Hindlimb muscle (tissue), 1 donor: Measurements from ENCODE around the gene NNMT. TPM values are rescaled to one million over a fixed set of nuclear protein-coding genes. Genes with fewer than 3 reads are reported as not detected.

Experiments
- DNase-seq: peaks from one replicate; pipeline ENCODE4 v3.0.0-alpha.2; 2013
- polyA plus RNA-seq: library from polyadenylated mRNA; unstranded; fragments of 120-200 nt; gene quantifications from one replicate; pipeline ENCODE4 v1.2.1, GENCODE V29; 2013; ENCODE audit not compliant: insufficient read length

The NNMT gene
- polyA plus RNA-seq, 1 donor = 78.2 TPM

- no peak for DNase-seq
Observed at GRCh38 chr11:114285599-114285998, 10.6 kb upstream of the NNMT start.

GRCh38 chr11:114286229-114286628 lies 10.0 kb upstream of the NNMT start:
- DNase-seq = no peak

GRCh38 chr11:114287154-114287553 lies 9.0 kb upstream of the NNMT start:
- no peak for DNase-seq

- no peak for DNase-seq
Observed at GRCh38 chr11:114288136-114288535, 8.1 kb upstream of the NNMT start.

- DNase-seq = no peak
Observed at GRCh38 chr11:114289779-114290178, 6.4 kb upstream of the NNMT start.

- DNase-seq = no peak
Observed at GRCh38 chr11:114290503-114291235, 5.5 kb upstream of the NNMT start.

GRCh38 chr11:114291381-114291780 lies 4.8 kb upstream of the NNMT start:
- no peak for DNase-seq

- no peak for DNase-seq
Observed at GRCh38 chr11:114291842-114292680, 4.1 kb upstream of the NNMT start.

GRCh38 chr11:114293201-114293711 lies 2.9 kb upstream of the NNMT start:
- DNase-seq = no peak

GRCh38 chr11:114296605-114297372 lies 590 bp downstream of the NNMT start:
- DNase-seq = no peak

GRCh38 chr11:114297806-114298709 lies 1.9 kb downstream of the NNMT start:
- DNase-seq = no peak

- DNase-seq = no peak
Observed at GRCh38 chr11:114298710-114299109, 2.5 kb downstream of the NNMT start.

- no peak for DNase-seq
Observed at GRCh38 chr11:114301088-114301487, 4.9 kb downstream of the NNMT start.

GRCh38 chr11:114301927-114302326 lies 5.7 kb downstream of the NNMT start:
- no peak for DNase-seq

- DNase-seq = no peak
Observed at GRCh38 chr11:114302663-114303062, 6.5 kb downstream of the NNMT start.

GRCh38 chr11:114304065-114304464 lies 7.9 kb downstream of the NNMT start:
- DNase-seq = no peak

GRCh38 chr11:114304969-114305368 lies 8.8 kb downstream of the NNMT start:
- DNase-seq = no peak

GRCh38 chr11:114307524-114308203 lies 11.5 kb downstream of the NNMT start:
- DNase-seq = no peak

- DNase-seq = no peak
Observed at GRCh38 chr11:114308689-114309089, 12.5 kb downstream of the NNMT start.

- no peak for DNase-seq
Observed at GRCh38 chr11:114309517-114309916, 13.3 kb downstream of the NNMT start.

- no peak for DNase-seq
Observed at GRCh38 chr11:114310095-114310494, 13.9 kb downstream of the NNMT start.
